Stimulated activated CD8-positive, alpha-beta memory T cell treated with anti-CD3 and anti-CD28 coated beads, Interleukin-2, amount 100 ng/mL, for 1 hour (primary cell): ENCODE measurements around the gene TOP3B.

Experiments
- DNase-seq, 2 donors: peaks; one replicate each; pipeline ENCODE4 v3.0.0-alpha.2; 2020; ENCODE audit warnings: low read depth in 2 of 2

TOP3B gene

DNA sequence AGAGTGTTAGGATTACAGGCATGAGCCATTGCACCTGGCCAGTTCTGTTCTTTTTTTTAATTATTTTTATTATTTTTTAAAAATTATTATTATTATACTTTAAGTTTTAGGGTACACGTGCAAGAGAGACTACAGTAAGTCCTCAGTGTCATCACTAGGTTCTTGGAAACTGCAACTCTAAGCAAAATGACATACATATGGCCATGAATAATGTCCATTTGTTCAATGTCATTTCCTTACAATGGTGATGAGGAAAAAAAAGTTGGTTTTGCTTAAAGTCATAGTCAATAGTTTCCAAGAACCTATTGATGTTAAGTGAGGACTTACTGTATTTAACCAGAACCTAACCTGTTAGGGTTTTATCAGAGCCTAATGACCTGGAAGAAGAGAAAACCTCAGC is 29.4 kb upstream of the TOP3B start:
- no peak for DNase-seq

DNA sequence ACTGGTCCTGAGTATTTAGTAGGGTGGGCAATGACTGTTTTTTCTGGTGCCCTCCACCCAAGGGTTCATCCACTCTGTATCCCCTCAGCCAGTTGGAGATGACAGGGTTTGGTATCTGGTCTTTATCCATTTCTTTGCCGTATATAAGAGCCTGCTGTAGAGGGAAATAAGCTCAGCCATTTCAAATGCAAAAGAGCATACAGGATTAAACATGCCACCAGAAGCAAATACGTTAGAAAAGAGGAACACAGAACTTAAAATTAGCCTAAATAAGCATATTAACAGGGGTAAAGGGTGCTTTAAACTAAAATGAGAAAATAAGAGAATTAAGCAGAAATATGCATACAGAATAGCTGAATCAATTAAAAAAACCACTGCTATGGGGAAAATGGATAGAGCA is 27.8 kb upstream of the TOP3B start:
- no peak for DNase-seq

DNA sequence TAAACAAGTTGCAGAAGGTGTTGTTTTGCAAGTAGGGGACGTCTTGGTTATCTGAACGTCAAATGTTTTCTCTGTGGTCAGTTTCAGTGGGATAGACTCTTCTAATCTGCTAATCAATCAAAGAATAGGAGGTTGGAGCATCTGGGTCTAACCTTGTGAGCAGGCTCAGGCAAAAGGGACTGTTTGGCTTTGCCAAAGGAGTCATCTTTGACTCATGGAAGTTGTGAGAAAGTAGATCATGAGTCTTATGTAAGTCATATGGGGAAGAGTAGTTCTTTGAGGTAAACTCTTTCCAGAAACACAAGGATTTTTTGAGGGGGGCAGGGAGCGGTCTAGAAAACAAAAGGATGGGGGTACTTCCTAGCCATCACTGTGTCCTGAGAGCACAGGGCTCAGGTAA is 27.1 kb upstream of the TOP3B start:
- DNase-seq, result no peak

DNA sequence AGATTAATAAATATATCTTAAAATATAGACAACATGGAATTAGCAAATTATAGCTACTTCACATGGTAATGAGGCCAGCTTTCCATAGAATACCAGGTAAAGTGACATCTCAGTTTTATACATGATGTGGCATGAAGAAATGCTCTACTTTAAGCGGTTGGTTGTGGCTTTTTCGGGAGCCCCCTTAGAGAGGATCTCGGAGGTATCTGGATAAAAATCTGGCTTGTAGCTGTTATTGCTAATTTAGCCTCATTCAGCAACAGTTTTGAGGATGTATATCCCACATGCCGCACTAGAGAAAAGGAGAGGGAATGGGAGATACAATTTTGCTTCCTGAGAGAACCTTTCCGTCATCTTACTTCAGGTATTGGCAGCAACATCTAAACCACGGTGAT is 24.0 kb upstream of the TOP3B start:
- no peak for DNase-seq

DNA sequence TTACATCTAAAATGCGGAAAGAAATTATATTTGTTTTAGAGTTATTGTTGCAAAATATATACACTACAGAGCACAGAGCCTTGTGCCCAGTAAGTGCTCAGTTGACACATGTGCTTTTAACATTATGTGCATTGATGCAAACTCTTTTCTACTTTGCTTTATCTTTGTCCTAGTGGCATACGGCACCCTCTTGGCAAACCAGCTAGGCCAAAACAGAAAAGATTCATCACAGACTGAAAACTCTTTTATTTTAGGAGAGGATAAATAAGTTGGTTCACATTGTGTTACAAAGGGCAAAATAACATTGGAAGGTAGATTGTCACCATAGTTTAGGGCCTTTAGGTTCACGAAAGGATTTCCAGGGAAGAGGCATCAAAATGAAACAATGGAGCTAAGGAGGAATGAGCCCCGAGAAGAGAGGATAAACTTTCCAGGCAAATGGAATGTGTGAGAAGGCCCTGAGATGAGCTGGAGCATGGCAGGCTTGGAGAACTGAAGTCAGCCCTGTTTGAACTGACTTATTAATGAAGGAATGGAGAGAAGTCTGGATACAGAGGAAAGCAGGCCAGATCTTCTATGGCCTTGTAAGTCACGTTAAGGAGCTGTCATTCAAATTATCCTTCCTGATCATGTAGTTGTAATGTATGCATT is 23.5 kb upstream of the TOP3B start:
- no peak for DNase-seq

DNA sequence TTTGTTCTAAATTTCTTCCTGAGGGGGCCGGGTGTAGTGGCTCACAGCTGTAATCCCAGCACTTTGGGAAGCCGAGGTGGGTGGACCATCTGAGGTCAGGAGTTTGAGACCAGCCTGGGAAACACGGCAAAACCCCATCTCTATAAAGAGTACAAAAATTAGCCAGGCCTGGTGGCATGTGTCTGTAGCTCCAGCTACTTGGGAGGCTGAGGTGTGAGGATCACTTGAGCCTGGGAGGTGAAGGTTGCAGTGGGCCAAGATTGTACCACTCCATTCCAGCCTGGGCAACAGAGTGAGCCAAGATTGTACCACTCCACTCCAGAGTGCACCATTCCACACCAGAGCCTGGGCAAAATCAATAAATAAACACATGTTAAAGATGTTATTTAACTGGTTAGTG is 20.6 kb upstream of the TOP3B start:
- DNase-seq, result no peak

DNA sequence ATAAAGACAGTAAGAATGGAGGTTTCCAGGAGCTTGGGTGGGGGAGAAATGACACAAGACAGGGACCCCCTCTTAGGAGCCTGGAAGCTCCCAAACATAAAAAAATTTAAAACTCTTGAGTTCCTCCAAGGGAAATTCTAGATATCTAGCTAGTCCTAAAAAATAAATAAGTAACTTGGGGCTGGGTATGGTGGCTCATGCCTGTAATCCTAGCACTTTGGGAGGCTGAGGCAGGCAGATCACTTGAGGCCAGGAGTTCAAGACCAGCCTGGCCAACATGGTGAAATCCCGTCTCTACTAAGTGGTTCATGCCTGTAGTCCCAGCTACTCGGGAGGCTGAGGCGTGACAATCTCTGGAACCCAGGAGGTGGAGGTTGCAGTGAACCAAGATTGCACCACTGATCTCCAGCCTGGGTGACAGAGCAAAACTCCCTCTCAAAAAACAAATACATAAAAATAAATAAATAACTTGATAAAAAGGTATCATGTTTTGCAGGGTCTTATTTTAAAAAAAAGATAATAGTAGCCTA is 20.0 kb upstream of the TOP3B start:
- no peak for DNase-seq

DNA sequence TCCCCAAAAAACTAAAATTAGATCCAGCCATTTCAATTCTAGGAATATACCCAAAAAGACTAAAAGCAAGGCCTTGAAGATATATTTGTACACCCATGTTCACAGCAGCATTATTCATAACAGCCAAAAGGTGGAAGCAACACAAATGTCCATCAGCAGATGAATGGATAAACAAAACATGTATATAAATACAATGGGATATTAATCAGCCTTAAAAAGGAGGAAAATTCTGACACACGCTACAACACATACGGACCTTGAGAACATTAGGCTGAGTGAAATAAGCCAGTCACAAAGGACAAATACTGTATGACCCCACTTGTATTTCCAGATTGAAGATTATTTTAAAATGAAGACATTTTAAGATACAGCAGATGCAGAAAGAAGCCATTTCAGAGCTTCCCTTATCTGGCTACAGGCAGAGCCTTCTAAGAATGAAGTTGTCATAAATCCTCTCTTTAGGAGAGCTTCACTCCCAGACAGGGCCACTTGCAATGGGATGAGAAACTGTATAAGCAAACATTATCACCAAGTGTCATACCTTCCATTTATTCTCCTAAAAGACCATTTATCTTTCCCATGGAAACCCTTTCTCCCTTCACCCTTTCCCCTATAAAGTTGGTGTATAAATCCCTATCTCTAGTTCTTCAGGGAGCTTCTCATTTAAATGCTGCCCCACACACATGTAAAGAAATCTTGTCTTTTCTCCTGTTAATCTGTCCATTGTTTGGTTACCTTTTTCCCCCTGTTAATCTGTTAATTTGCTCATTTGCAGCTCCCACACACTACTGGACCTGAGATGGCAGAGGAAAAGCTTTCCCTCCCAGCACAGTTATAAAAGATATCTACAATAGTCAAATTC is 19.3 kb upstream of the TOP3B start:
- no peak for DNase-seq

DNA sequence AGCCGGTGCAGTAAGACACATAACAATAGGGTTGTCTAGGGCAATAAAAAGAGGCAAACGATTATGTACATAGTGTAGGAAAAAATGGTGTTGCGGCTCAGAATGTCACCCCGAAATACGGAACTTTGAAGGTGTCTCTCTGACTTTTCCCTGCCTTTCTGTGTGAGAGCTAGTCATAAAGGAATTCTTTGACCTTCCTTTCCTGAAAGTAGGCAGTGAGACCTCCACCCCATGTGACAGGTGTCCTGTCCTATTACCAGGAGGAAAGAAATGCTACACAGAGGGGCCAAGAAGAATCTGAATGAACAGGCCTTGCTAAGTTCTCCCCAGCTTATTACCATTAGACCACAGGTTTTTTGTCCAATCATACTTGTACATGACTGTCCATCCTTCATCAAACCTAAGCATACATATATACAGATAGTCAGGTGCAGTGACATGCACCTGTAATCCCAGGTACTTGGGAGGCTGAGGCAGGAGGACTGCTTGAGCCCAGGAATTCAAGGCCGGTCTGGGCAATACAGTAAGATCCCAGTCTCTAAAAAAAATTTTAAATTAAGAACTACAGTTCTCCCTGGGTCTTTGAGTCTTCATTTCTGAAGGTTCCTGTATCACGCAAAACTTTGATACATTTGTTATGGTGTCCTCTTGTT is 16.1 kb upstream of the TOP3B start:
- no peak for DNase-seq

DNA sequence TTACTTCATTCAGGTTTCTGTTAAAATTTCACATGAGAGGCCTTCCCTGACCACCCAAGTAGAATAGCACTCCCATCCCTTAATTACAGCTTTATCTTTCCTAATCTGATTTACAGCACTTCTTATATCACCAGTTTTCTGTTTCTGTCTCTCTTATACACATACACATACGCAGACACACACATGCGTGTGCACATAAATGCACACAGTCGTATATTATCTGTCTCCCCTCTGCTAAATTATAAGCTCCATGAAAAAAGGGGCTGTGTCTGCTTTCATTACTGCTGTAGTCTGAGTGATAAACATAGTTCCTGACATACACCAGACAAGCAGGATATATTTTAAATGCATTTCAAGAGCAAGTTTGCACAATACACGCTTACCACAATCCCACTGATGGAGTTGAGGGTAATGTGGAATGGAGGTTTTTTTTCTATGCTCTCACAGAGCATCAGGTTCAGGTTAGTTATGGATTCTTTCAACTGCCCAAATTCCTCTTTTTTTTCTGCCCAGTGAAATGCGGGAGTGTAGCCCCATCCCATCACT is 13.7 kb upstream of the TOP3B start:
- no peak for DNase-seq

DNA sequence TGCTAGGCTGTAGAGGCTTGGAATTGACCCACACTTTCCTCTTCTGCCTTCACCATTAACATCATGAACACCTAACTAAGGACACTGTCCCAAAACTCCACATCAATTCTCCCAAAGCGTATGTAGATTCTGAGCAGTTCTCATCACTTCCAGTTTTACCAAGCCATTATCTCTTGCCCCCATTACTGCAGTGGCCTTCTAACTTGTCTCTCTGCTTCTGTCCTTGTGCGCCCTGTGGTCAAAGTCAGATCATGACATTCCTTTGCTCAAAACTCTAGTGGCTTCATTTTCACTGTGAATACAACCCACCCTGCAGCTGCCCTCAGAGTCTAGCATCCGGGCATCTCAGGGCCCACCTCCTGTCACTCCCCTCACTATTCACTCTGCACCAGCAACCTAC is 13.1 kb upstream of the TOP3B start:
- DNase-seq, result no peak

DNA sequence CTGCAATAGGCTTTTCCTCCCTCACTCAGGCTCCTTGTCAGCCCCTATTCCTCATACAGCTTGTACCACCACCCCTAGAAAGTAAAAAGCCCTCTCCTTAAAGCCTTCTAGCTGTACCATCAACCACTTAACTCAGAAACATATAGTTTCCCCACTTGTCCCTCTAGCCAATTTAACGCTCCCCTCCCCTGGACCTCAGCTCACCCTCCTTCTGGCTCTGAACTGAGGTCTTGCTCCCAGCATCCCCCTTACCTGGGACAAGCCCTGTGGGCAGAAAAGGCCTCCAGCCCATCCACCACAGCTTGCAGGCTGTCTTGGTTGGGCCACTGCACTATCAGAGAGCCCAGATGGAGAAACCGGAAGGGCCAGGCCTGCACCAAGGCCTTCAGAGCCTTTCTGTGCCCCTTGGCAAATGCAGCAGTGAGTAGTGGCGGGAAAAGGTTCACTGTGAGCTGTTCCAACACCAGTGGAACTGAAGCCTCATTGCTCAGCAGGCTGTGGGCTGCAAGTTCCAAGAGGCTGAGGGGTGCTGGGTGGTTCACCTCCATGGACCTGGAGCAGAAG is 12.4 kb upstream of the TOP3B start:
- no peak for DNase-seq

DNA sequence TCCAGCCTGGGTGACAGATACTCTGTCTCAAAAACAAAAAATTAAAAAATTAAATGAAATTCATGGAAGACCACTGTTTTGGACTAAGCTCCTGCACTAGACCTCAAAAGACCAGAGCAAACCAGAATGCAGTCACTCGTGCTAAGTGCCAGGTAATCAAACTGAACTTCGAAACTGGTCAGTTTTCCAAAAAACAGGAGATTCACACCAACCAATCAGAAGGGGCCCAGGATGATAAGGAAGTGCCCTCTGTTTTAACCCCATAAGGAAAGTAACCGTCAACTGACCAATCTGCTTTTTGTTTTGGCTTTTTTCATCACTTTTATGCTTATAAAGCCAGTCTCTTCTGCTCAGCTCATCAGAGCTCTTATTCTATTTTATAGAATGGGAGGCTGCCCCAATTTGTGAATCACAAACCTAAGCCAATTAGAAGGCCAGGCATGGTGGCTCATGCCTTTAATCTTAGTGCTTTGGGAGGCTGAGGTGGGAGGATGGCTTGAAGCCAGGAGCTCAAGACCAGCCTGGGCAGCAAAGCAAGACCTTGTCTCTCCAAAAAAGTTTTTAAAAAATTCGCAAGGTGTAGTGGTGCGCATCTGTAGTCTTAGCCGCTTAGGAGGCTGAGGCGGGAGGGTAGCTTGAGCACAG is 10.1 kb upstream of the TOP3B start:
- no peak for DNase-seq

DNA sequence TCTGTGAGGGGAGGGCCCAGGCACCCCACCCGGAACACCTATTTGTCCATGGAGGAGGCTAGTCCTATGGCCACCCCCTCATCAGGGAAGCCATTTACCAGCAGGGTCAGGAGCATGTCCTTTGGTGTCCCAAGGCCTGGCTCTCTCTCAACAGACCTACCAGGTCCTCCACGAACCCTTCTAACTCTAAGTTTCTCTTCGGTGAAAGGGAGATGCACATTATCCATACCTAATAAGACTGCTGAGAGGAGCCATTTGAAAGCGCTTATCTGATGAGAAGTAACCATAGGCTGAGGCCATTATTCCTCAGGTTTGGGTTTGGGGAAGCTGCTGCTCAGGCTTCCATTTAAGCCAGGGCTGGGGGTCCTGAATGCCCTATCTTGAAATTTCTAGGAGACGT is 9.2 kb upstream of the TOP3B start:
- DNase-seq, result no peak

DNA sequence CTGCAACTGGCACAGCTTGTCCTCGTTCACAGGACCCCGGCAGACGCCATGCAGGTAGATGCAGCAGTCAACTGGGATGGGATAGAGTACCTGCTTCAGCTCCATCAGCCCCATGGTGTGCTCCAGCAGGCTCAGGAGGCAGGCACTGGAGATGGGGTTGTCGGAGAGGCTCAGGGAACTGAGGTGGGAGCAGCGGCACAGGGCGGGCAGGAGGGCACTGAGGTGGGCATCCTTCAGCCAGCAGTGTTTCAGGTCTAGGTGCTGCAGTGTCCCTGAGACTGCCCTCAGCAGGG is 8.7 kb upstream of the TOP3B start:
- DNase-seq, result no peak

DNA sequence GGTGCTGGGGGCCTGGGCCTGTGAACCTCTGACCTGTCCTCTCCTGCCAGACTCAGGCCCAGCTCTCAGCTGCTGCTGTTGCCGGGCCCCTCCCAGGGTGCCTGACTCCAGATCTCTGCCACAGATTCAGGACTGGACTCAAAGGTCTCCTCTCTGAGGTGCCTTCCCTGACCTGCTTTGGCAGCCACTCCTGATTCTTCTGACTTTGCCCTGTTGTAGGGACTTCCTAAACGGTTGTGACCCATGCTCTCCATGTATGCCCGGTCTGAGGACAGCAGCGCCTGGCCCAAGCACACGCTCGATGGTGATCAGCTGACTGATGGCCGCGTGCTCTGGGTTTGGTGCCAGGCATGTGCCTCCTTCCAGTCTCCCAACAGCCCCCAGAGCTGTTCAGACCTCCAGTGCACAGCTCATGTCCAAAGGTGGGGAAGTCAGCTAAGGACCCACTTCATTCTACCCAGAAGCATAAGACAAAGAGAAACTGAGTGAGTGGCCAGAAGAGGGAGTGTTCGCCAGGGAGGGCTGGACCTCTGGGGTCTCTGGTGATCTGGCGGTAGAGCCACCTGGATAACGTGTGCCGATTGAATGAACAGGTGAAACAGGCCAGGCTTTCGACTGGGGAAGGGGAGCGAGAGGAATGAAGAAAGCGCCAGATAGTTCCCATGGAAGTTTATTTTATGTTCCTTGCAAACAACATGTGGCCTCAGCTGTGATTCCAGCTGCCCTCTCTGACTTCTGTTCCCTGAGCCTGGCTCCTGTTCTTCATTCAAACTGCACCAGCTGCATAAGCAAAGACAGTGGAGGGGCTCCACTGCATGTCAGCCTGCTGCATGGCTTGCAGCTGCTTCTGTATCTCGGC is 8.1 kb upstream of the TOP3B start:
- no peak for DNase-seq

DNA sequence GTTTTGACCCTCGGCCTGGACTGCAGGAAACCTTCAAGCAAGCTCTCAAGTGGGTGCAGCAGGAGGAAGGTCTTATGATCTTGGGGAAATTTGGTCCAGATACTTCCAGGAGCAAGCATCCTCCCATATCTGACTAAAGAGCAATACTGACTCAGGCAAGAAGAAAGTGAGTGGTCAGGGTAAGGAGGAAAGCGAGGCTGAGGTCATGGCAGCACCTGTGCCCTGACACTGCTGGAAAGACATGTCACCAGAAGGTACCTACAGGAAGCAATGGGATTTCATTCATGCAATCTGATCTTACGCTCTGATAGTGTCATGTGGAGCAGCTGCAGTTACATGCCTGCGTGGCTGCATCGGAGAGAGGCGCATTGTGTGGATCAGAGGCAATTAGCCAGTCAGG is 6.5 kb upstream of the TOP3B start:
- DNase-seq, result no peak

DNA sequence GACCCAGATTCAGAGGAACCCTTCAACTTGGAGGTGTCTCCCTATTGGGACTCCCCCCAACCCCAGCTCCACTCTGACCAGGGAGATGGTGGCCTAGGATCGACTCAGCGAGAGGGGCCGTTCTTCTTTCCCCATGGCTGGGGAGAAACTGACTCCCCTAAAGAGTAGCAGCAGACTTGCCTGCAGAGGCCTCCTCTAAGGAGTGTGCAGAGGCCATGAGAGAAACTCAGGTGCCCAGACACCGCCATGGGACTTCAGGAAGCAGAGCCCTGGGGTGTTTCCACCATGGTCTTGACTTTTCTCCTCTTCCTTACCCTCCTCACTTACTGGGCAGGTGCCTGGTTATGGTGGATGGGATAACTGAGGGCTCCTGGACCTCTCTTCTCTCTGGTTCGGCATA is 2.6 kb upstream of the TOP3B start:
- no peak for DNase-seq

DNA sequence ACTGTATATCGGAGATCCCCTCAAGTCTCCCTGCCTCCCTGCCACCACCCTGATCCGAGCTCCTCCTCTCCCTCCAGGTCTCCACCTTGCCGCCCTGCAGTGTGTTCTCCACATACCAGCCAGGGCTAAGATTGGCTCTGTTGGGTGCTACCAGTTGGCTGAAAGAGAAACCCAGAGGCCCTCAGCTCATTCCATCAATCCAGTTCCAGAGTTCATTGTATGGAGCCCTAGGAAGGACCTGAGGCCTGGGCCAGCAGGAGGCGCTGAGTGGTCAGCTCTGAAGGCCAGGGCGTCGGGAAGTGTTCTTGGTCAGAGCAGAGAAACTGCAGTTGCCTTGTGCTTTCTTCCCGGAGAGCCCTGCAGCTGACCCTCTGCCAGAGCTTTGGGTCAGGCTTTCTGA is 2.2 kb upstream of the TOP3B start:
- DNase-seq, result no peak

DNA sequence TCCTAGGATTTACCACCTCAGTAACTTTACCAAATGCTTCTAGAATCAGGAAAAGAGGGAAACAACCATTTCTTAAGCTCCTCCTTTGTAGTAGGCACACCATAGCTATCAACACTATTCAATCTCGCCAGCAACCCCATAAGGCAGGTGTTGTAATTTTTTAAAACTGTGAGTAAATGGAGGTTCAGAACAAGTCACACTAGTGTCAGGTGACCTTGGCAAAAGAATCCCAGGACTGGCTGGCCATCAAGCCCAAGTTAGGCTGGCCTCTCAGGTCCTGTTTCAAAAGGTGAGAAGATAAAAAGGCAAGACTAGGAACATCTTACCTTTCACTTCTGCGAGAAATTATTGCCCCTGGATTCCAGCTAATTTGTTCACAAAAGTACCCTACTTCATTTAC is 713 bp downstream of the TOP3B start:
- no peak for DNase-seq

DNA sequence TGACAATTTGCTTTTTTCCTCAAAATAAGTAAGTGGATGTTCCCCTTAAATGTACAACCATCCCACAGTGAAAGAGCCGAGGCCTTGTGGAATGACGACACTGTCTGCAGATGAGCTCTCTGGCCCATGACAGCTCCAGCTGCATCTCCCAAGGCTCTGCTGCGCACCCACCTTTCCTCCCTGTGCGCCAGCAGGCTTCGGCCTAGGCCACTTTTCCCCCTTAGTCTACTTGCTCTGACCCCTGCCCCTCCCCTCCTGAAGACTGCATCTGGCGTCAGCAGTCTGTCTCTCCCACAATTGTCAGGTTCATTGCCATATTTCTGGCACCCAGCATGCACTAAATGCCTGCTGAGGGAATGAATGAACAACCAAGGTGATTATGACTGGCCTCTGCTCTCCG is 2.0 kb downstream of the TOP3B start:
- no peak for DNase-seq
